GM10266 (cell line): ENCODE measurements around the gene KANSL1L.

Experiments used
- DNase-seq: peaks from one replicate; pipeline ENCODE4 v3.0.0; 2012; ENCODE audit errors: extremely low spot score
- CTCF ChIP-seq: IDR thresholded peaks from 2 replicates; pipeline ENCODE4 v1.5.1; 2012; ENCODE audit warnings: mild to moderate bottlenecking, low read depth; ENCODE audit not compliant: control insufficient read depth, insufficient read depth; ENCODE audit errors: missing control alignments

KANSL1L gene

DNA sequence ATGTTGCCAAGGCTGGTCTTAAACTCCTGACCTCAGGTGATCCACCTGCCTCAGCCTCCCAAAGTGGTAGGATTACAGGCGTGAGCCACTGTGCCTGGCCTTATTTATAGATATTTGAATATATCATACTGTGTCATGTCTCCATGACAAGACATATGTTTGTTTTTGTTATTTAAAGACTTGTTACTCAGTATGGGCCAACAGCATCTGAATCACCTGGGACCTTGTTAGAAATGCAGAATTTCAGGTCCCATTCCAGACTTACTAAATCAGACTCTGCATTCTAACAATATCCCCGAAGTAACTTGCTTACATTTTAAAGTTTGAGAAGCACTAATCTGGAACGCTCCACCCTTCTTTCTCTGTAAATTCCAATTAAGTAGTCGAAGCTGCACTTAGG is 135.5 kb downstream of the KANSL1L start:
- TF ChIP-seq CTCF = no peak
- no peak for DNase-seq

GRCh38 chr2:210034087-210034683 is 137.0 kb downstream of the KANSL1L start:
- no peak for DNase-seq
- no peak for TF ChIP-seq CTCF

- TF ChIP-seq CTCF = no peak
- DNase-seq = no peak
Observed at GRCh38 chr2:210028178-210028577, 143.0 kb downstream of the KANSL1L start.

DNA sequence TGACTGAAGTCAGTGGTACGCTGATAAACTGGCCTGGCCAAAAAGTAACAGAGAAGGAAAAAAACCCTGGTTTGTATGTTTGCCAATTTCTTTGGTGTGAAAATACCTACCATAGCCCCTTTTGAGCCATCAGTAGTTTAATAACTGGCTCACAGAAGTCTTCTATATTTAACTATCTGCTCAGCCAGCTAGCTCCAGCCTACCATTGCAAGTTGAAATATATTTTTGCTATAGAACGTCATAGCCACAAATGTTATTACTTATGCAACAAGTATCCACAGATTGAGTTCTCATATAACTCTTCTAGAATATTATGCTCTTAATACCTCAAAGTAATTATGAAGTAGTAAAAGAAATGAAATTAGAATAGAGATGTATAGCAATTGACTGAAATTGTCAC is 143.6 kb downstream of the KANSL1L start:
- no peak for TF ChIP-seq CTCF
- DNase-seq = no peak

DNA sequence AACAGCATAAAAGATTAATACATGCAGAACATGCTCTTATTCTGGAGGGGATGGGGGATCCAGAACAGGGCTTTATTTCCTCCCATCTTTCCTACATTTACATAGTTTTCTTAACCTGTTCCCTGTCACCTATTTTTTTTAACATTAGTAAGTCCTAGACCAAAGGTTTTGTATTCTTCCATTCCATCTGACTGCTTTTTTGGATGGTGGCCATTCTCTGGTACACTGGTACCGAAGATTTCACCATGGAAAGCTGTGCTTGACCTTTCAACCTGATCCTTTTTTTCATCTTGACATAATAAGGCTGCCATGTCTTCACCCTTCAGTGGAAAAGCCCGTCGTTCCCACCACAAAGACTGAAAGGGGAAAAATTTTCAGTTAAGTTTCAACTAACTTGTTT is 148.4 kb downstream of the KANSL1L start:
- DNase-seq = no peak
- TF ChIP-seq CTCF = no peak

GRCh38 chr2:210020138-210020537 is 151.1 kb downstream of the KANSL1L start:
- DNase-seq = no peak
- no peak for TF ChIP-seq CTCF

- no peak for TF ChIP-seq CTCF
- DNase-seq = no peak
Observed at GRCh38 chr2:210009896-210010295, 161.3 kb downstream of the KANSL1L start.
